Measurements from ENCODE around the gene DPY19L3. TPM values are rescaled to one million over a fixed set of nuclear protein-coding genes. Genes with fewer than 3 reads are reported as not detected.
A peak's percentile ranks its signal among the peaks of the same experiment; 100 is the strongest.

The DPY19L3 gene
- total and polyA plus RNA-seq, 2 experiments from 2014 or later: 12.9 to 51.4 TPM

DNA sequence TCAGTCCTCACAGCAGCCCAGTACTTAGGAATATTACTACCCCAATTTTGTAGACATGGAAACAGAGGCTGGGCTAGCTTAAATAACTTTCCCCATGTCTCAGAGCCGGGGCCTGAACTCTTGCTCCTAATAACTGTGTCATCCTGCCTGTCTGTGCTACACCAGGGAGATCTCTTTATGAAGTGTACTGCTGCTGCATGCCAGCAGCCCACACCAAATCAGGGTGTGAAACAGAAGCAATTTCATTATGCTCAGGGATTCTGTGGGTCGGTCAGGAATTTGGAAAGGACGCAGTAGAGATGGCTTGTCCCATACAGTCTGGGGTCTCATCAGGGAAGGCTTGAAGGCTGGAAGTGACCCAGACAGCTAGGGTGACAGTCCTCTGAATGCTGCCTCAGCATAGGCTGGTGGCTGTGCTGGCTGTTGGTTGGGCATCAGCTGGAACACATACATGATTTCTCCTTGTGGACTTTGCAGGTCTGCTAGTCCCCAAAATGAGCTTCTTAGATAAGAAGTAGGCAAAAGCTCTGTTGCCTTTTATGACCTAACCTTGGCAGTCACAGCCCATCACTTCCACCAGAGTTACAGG is 37.5 kb upstream of the DPY19L3 start:
- 95% methylated on average over 3 of the region's 3 CpGs for WGBS (ENCODE audit: low lambda C conversion rate, missing lambda C conversion rate)
- no peak for DNase-seq (ENCODE audit: low spot score)
- no peak overlapping the region for H2AFZ ChIP-seq
- no peaks in the 10 kb centered on the region for H3K9me2 ChIP-seq (replicated peaks; ENCODE audit: insufficient read depth)
- H3K27me3 ChIP-seq: no peaks in the 10 kb centered on the region
- no peak overlapping the region for H3K4me2 ChIP-seq
- H3K9me3 ChIP-seq (ENCODE audit: low read depth): no peaks in the 10 kb centered on the region
- TF ChIP-seq, protein P1, sequence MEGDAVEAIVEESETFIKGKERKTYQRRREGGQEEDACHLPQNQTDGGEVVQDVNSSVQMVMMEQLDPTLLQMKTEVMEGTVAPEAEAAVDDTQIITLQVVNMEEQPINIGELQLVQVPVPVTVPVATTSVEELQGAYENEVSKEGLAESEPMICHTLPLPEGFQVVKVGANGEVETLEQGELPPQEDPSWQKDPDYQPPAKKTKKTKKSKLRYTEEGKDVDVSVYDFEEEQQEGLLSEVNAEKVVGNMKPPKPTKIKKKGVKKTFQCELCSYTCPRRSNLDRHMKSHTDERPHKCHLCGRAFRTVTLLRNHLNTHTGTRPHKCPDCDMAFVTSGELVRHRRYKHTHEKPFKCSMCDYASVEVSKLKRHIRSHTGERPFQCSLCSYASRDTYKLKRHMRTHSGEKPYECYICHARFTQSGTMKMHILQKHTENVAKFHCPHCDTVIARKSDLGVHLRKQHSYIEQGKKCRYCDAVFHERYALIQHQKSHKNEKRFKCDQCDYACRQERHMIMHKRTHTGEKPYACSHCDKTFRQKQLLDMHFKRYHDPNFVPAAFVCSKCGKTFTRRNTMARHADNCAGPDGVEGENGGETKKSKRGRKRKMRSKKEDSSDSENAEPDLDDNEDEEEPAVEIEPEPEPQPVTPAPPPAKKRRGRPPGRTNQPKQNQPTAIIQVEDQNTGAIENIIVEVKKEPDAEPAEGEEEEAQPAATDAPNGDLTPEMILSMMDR (IDR thresholded peaks at IDR 0.05; ENCODE audit: poor library complexity): no peak
- TF ChIP-seq EZH2 (IDR thresholded peaks at IDR 0.05; ENCODE audit: borderline replicate concordance) (no peak), EZH2phosphoT487 (IDR thresholded peaks at IDR 0.05; ENCODE audit: low read depth, severe bottlenecking, unreplicated experiment) (no peak)
- no peak overlapping the region for H3K4me3 ChIP-seq
- H3K4me1 ChIP-seq (ENCODE audit: insufficient read depth): peaks cover 2% of the 10 kb centered on the region
- H3K27ac ChIP-seq: no peak overlapping the region
- peaks cover 13% of the 10 kb centered on the region for H4K20me1 ChIP-seq (ENCODE audit: insufficient read depth, poor library complexity, severe bottlenecking)
- H3K36me3 ChIP-seq (replicated peaks; ENCODE audit: insufficient read depth, low read depth): no peaks in the 10 kb centered on the region
- peaks cover 84% of the 10 kb centered on the region for H3K79me2 ChIP-seq

DNA sequence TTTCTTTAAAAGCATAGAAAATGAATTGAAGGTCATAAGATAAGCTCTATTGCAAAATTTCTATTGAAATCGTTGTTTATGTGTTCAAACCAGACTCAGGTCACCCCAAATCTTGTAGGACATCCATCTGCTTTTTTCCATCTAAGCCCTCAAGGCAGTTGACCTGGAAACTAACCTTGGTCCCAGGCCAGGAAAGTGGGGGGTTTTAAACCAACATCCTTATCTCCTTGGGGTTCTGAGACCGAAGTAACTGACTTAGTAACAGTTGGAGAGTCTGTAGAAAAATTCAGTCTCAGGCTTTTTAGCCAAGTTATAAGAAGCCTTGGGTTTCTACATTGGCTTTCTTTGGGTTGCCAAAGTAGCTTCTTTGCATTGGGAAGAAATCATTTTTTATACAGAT is 36.8 kb upstream of the DPY19L3 start:
- DNase-seq (ENCODE audit: low spot score): no peak
- Histone ChIP-seq H3K36me3 (replicated peaks; ENCODE audit: insufficient read depth, low read depth) (no peaks in the 10 kb centered on the region), H3K4me1 (ENCODE audit: insufficient read depth) (peaks cover 8% of the 10 kb centered on the region), H3K79me2 (peaks cover 81% of the 10 kb centered on the region), H2AFZ (no peak overlapping the region), H3K9me2 (replicated peaks; ENCODE audit: insufficient read depth) (no peaks in the 10 kb centered on the region), H3K4me2 (no peak overlapping the region), H3K4me3 (no peak overlapping the region), H3K27ac (no peak overlapping the region), H3K9me3 (ENCODE audit: low read depth) (no peaks in the 10 kb centered on the region), H4K20me1 (ENCODE audit: insufficient read depth, poor library complexity, severe bottlenecking) (peaks cover 13% of the 10 kb centered on the region), H3K27me3 (no peaks in the 10 kb centered on the region)
- TF ChIP-seq, protein P1 (IDR thresholded peaks at IDR 0.05; ENCODE audit: poor library complexity): no peak
- no peak for TF ChIP-seq EZH2 (IDR thresholded peaks at IDR 0.05; ENCODE audit: borderline replicate concordance)
- no peak for TF ChIP-seq EZH2phosphoT487 (IDR thresholded peaks at IDR 0.05; ENCODE audit: low read depth, severe bottlenecking, unreplicated experiment)
- 94% methylated on average over 2 of the region's 2 CpGs for WGBS (ENCODE audit: low lambda C conversion rate, missing lambda C conversion rate)

DNA sequence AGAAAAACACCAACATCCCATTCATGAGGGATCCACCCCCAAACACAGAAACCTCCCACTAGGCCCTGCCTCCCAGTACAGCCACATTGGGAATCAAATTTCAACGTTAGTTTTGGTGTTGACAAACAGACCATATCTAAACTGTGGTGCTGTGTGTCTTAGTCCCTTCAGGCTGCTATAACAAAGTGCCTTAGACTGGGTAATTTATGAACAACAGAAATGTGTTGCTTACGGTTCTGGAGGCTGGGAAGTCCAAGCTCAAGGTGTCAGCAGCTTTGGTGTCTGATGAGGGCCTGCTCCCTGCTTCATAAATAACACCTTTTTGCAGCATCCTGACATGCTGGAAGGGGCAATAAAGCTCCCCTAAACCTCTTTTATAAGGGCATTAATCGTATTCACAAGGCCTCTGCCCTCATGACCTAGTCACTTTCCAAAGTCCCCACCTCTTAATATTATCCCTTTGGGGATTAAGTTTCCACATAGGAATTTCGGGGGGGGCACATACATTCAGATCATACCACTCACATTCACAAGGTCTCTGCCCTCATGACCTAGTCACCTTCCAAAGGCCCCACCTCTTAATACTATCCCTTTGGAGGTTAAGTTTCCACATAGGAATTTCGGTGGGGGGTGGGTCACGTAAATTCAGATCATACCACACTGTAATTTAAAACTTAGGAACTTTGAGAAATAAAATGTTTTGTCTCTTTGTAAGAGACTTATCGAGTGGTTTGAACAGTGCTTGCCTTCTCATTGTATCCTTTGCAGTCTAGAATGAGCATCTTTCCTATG is 32.6 kb upstream of the DPY19L3 start:
- Histone ChIP-seq H3K36me3 (replicated peaks; ENCODE audit: insufficient read depth, low read depth) (no peaks in the 10 kb centered on the region), H3K4me2 (peak overlapping the region; percentile 63), H3K79me2 (peaks cover 60% of the 10 kb centered on the region)

More for the DNA sequence above, 32.6 kb upstream of the DPY19L3 start:
- 81% methylated on average over 7 of the region's 7 CpGs for WGBS (ENCODE audit: low lambda C conversion rate, missing lambda C conversion rate)
- H2AFZ ChIP-seq: no peak overlapping the region
- H3K4me1 ChIP-seq (ENCODE audit: insufficient read depth): peaks cover 16% of the 10 kb centered on the region
- no peaks in the 10 kb centered on the region for H3K9me3 ChIP-seq (ENCODE audit: low read depth)
- no peaks in the 10 kb centered on the region for H3K27me3 ChIP-seq
- no peak for DNase-seq (ENCODE audit: low spot score)
- H3K27ac ChIP-seq: peak overlapping the region; percentile 87
- no peaks in the 10 kb centered on the region for H3K9me2 ChIP-seq (replicated peaks; ENCODE audit: insufficient read depth)
- peaks cover 7% of the 10 kb centered on the region for H4K20me1 ChIP-seq (ENCODE audit: insufficient read depth, poor library complexity, severe bottlenecking)
- no peak overlapping the region for H3K4me3 ChIP-seq
- TF ChIP-seq EZH2 (IDR thresholded peaks at IDR 0.05; ENCODE audit: borderline replicate concordance): no peak
- TF ChIP-seq, protein P1 (IDR thresholded peaks at IDR 0.05; ENCODE audit: poor library complexity): no peak
- no peak for TF ChIP-seq EZH2phosphoT487 (IDR thresholded peaks at IDR 0.05; ENCODE audit: low read depth, severe bottlenecking, unreplicated experiment)
